ENCODE data around the gene PALLD. TPM values are rescaled to one million over a fixed set of nuclear protein-coding genes. Genes with fewer than 3 reads are reported as not detected.

The PALLD gene
- total RNA-seq, 1 experiment from 2014 or later = 26.7 TPM

GRCh38 chr4:168707205-168707604 is 210.4 kb downstream of the PALLD start:
- Histone ChIP-seq H2AFZ (ENCODE audit: low read length) (no peak overlapping the region), H3K4me2 (ENCODE audit: low read length) (no peak overlapping the region), H3K9me3 (ENCODE audit: low read length) (no peaks in the 10 kb centered on the region), H3K4me3 (ENCODE audit: low read length) (no peak overlapping the region), H3K79me2 (ENCODE audit: low read length) (no peaks in the 10 kb centered on the region), H3F3A (ENCODE audit: low read length, unreplicated experiment) (no peaks in the 10 kb centered on the region), H3K27ac (ENCODE audit: low read length) (peak overlapping the region; percentile 62), H3K9me2 (replicated peaks; ENCODE audit: low read length) (no peaks in the 10 kb centered on the region), H3K36me3 (ENCODE audit: low read depth, low read length) (no peaks in the 10 kb centered on the region), H3K4me1 (ENCODE audit: insufficient read depth, low read length) (peaks cover 16% of the 10 kb centered on the region), H4K20me1 (ENCODE audit: low read length) (no peaks in the 10 kb centered on the region), H3K27me3 (ENCODE audit: low read length) (no peaks in the 10 kb centered on the region), H3K9ac (ENCODE audit: low read length) (no peak overlapping the region)
- ChIA-PET CTCF (no interaction called here), POLR2A (ENCODE audit: unreplicated experiment) (no interaction called here)
- no TSS peak for BruUV-seq (replicated peaks)
- TF ChIP-seq EZH2phosphoT487 (IDR thresholded peaks at IDR 0.05; ENCODE audit: borderline replicate concordance, low read length) (no peak), CTCF (conservative IDR thresholded peaks at IDR 0.05; ENCODE audit: low read depth, low read length) (no peak), EZH2 (IDR thresholded peaks at IDR 0.05; ENCODE audit: low read length, unreplicated experiment) (no peak)
- intact Hi-C loops (cut with micrococcal nuclease) = no loop called here
- ATAC-seq (peak; percentile 79), DNase-seq (peak; percentile 59)

- no peak for TF ChIP-seq CTCF (conservative IDR thresholded peaks at IDR 0.05; ENCODE audit: low read depth, low read length)
- TF ChIP-seq EZH2 (IDR thresholded peaks at IDR 0.05; ENCODE audit: low read length, unreplicated experiment) = no peak
- TF ChIP-seq EZH2phosphoT487 (IDR thresholded peaks at IDR 0.05; ENCODE audit: borderline replicate concordance, low read length) = no peak
- peak overlapping the region; percentile 62 for H3K27ac ChIP-seq (ENCODE audit: low read length)
- peaks cover 16% of the 10 kb centered on the region for H3K4me1 ChIP-seq (ENCODE audit: insufficient read depth, low read length)
- ATAC-seq (peak; percentile 20; the same call in 1 of the 2 replicates), DNase-seq (peak; percentile 35)
- ChIA-PET CTCF (no interaction called here), POLR2A (ENCODE audit: unreplicated experiment) (no interaction called here)
- no peaks in the 10 kb centered on the region for H3K9me3 ChIP-seq (ENCODE audit: low read length)
- no TSS peak for BruUV-seq (replicated peaks)
- H3K79me2 ChIP-seq (ENCODE audit: low read length) = no peaks in the 10 kb centered on the region
- H3K9ac ChIP-seq (ENCODE audit: low read length) = no peak overlapping the region
- H3K4me3 ChIP-seq (ENCODE audit: low read length) = no peak overlapping the region
- H3K4me2 ChIP-seq (ENCODE audit: low read length) = no peak overlapping the region
- H2AFZ ChIP-seq (ENCODE audit: low read length) = no peak overlapping the region
- H4K20me1 ChIP-seq (ENCODE audit: low read length) = no peaks in the 10 kb centered on the region
- intact Hi-C loops (cut with micrococcal nuclease) = no loop called here
- H3K27me3 ChIP-seq (ENCODE audit: low read length) = no peaks in the 10 kb centered on the region
- H3K9me2 ChIP-seq (replicated peaks; ENCODE audit: low read length) = no peaks in the 10 kb centered on the region
- 0 out of 2 replicates have a peak, but pooled peaks cover 2% of the 10 kb centered on the region for H3K36me3 ChIP-seq (ENCODE audit: low read depth, low read length)
- no peaks in the 10 kb centered on the region for H3F3A ChIP-seq (ENCODE audit: low read length, unreplicated experiment)
These were observed 211.3 kb downstream of the PALLD start for GRCh38 chr4:168708108-168708507.

- CTCF ChIA-PET = interaction anchor here (0.6 kb wide), 2 partner anchors 124 to 206 kb away, joined by 4 to 7 read pairs; no protein-coding TSS in a partner anchor
- intact Hi-C loops (cut with micrococcal nuclease) = loop anchor here (1.0 to 2.0 kb wide), 2 partner anchors 78 to 207 kb away; no protein-coding TSS in a partner anchor
- POLR2A ChIA-PET (ENCODE audit: unreplicated experiment) = interaction anchor here (0.7 kb wide), 1 partner anchor 48 kb away, joined by 5 read pairs; no protein-coding TSS in a partner anchor
- Histone ChIP-seq H3K9me2 (replicated peaks; ENCODE audit: low read length) (no peaks in the 10 kb centered on the region), H3K27me3 (ENCODE audit: low read length) (no peaks in the 10 kb centered on the region), H3K36me3 (ENCODE audit: low read depth, low read length) (0 out of 2 replicates have a peak, but pooled peaks cover 3% of the 10 kb centered on the region), H3F3A (ENCODE audit: low read length, unreplicated experiment) (no peaks in the 10 kb centered on the region), H2AFZ (ENCODE audit: low read length) (no peak overlapping the region), H3K9ac (ENCODE audit: low read length) (no peak overlapping the region), H3K27ac (ENCODE audit: low read length) (no peak overlapping the region), H4K20me1 (ENCODE audit: low read length) (no peaks in the 10 kb centered on the region), H3K9me3 (ENCODE audit: low read length) (no peaks in the 10 kb centered on the region), H3K4me3 (ENCODE audit: low read length) (no peak overlapping the region), H3K79me2 (ENCODE audit: low read length) (no peaks in the 10 kb centered on the region), H3K4me1 (ENCODE audit: insufficient read depth, low read length) (peaks cover 16% of the 10 kb centered on the region), H3K4me2 (ENCODE audit: low read length) (no peak overlapping the region)
- DNase-seq = peak; percentile 48
- BruUV-seq (replicated peaks) = no TSS peak
- ATAC-seq = no peak
- TF ChIP-seq EZH2 (IDR thresholded peaks at IDR 0.05; ENCODE audit: low read length, unreplicated experiment) (no peak), CTCF (conservative IDR thresholded peaks at IDR 0.05; ENCODE audit: low read depth, low read length) (peak; percentile 61), EZH2phosphoT487 (IDR thresholded peaks at IDR 0.05; ENCODE audit: borderline replicate concordance, low read length) (no peak)
These were observed 213.6 kb downstream of the PALLD start for GRCh38 chr4:168710353-168710946.
